Fibroblast of skin of right quadriceps (primary cell): ENCODE measurements around the gene INO80D.
"Not testable (repeated sequence)": the region's sequence is repeated elsewhere in the genome, so short reads cannot be mapped to it uniquely, and the experiment has no call there.

Source experiments
- DNase-seq: peaks from one replicate; pipeline ENCODE4 v3.0.0-alpha.2; 2013

Gene INO80D

DNA sequence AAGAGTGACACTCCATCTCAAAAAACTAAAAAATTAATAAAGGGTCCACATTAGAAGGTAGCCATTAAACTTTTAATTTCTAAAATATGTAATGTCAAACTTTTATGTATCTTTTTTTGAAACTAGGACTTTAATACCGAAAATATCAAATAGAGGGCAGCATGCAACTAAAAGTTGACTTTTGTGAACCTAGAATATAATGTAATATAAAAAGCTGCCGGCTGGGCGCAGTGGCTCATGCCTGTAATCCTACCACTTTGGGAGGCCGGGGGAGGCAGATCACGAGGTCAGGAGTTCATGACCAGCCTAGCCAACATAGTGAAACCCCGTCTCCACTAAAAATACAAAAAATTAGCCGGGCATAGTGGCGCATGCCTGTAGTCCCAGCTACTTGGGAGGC, 62.8 kb downstream of the INO80D start:
- no peak for DNase-seq

DNA sequence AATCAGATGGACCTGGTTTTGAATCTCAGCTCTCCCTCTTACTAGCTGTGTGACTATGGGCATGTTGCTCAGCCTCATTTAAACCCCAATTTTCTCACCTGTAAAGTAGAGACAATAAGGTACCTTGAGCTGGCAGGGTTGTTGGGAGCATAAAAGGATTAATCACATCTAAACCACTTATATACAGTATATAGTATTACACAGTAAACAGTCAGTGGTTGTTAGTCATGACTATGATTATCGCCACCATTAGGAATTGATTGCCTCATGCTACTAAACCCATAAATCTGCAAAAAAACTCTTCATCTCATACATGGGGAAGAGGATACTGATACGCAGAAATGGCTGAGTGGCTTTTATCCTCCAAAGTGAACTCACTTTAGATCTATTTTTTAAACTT, 65.8 kb downstream of the INO80D start:
- DNase-seq, result no peak

DNA sequence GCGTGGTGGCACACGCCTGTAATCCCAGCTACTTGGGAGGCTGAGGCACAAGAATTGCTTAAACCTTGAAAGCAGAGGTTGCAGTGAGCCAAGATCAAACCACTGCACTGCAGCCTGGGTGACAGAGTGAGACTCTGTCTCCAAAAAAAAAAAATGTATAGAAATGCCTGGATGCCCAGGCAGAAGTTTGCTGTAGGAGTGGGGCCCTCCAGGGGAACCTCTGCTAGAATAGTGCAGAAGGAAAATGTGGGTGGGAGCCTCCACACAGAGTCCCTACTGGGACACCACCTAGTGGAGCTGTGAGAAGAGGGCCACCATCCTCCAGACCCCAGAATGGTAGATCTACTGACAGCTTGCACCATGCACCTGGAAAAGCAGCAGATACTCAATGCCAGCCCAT, 70.2 kb downstream of the INO80D start:
- not testable (repeated sequence) for DNase-seq

DNA sequence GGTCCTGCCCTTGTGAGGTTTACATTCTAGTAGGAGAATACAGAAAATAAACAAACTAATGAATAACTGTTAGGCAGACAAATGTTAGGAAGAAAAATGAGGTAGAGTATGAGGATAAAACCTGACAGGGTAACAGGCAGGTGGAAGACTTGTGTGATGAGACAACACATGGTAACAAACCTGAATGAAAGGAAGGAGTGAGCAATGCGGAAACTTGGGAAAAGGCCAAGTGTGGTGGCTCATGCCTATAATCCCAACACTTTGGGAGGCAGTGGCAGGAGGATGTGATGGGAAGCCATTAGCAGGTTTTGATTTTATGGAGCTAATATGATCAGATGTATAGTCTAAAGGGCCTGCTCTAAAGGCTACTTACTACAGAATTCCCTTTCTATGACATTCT, 74.2 kb downstream of the INO80D start:
- no peak for DNase-seq

DNA sequence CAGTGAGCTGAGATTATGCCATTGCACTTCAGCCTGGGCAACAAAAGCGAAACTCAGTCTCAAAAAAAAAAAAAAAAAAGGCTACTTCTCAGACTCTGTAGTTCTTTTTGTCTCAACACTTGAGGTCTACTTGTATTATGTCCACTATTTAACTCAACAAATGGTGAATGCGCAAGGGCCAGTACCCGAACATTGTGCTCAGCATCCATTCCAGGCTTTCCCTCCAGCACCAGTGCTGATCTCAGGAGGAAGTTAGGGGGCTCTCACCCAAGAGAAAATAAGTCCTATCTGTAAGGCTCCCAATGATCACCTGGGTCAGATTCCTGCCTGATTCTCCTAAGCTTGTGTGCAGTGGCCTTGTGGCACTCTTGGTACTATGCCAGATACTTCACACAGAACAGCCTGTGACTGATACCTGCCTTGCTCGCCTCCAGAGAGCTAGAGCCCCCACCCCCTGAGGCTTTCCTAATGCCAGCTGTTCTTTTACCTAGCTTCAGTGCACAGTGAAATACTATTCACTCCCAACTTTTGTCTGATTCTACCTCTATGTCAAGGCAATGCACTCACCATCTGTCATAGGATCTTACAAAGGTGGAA, 74.9 kb downstream of the INO80D start:
- DNase-seq, result no peak

DNA sequence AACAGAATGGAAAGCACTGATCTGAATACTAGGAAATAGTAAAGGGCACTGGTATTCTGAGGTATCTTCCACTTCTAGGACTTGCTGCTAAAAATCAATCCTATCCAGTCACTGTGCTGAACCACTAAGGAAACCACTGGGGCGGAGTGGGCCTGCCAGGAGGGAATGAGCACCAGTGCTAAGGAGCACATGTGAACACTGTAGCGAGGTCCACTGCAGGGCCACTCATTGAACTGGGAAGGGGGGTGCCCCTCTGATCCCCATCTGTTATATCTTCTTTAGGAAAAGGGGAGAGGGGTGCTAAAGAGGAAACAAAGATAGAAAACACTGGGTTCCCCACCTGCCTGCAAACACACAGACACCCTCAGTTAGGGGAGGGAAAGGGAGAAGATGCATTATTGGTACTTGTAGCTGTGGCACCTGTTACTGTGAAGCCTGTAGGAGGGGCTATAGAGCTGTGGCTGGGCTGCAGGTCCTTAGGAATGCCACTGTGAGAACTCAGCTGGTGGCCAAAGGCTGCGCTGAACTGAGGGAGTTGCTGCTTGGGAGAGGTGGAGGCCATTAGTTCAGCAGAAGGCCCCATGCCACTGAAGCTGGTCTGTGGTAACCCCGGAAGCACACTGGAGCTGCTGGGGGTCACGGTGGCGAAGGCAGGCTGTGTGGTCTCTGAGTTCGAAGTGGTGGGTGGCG, 81.8 kb downstream of the INO80D start:
- DNase-seq, result no peak

DNA sequence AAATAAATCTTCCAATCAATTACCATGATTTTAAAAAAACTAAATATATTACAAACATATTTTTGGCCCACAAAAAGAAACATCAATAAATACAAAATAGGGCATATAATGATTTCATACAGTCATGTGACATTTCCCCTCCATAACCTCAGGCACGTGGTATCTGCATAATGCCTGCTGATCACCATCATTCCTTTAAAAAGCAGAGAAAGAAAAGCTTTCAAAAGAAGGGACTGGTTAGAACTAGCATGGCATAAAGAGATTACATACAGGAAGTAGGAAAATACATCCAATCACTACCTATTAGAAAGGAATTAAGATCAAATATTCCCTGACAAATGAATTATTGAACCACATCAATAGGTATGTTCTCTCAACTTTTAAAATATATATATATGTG, 83.5 kb downstream of the INO80D start:
- no peak for DNase-seq

DNA sequence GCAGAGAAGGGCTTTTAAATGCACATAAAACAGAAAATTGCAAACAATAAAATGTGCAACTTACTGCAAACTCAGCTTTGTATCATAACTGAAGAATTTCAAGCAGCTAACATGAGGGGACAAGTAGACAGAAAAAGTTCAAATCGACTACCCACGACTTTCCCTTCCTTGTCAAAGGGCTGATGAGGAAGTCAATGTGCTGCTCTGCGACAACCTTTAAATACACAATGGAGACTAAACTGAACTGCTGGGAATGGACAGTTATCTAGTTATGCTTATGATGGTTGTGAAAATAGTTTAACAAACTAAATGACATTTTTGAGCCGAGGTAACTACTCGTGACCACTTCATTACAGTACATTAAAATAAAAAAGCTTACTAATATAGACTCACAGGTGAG, 84.1 kb downstream of the INO80D start:
- peak; percentile 10 for DNase-seq

DNA sequence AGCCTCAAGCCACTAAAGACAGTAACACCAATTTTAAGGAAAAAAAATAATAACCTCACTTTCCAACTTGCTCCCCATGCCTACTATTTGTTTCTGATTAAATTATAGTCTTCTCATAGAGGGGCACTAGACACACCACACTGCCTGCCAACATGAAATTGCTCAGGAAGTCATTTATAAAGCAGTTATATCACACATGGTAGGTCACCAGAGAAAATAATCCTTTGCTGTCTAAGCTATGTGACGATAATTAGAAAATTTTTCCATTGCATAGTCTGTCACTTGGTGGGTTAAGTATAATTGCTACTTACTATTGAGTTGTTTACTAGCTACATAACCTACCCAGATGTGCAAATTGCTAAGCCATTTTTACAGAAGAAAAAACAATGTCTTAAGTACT, 85.2 kb downstream of the INO80D start:
- DNase-seq, result no peak

DNA sequence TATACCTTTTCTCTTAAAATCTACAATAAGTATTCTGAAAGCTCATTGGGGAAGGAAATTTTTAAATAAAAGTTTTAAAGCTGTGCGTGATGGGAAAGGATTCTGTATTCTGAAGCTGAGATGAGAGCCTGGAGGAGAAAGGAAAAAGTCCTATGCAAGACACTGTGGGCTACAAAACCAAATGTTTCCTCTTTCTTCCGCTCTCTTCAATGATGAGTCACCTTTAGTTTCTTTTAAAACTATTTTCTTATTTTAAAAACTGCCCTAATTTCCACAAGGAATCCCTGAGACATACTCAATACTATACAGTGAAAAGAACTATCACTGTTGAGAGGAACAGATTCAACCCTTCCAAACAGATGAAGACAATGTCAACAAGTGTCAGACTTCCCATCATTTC, 87.4 kb downstream of the INO80D start:
- no peak for DNase-seq

DNA sequence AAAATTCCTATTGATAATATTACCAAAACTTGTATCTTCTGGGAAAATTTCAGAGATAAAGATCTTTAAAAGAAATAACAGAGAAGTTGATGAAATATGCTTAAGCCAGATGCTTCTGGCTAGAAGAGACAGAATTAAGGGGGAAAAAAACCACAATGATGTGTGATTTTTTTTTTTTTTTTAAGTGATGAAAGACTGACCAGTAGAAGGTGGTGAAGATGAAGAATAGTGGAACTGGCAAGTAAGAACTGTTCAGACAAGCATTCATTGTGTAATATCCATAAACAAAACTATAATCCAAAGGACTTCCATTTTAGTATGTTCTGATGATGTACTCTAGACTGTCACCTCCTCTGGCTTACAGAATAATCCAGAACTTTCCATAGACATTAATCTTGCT, 89.8 kb downstream of the INO80D start:
- no peak for DNase-seq

DNA sequence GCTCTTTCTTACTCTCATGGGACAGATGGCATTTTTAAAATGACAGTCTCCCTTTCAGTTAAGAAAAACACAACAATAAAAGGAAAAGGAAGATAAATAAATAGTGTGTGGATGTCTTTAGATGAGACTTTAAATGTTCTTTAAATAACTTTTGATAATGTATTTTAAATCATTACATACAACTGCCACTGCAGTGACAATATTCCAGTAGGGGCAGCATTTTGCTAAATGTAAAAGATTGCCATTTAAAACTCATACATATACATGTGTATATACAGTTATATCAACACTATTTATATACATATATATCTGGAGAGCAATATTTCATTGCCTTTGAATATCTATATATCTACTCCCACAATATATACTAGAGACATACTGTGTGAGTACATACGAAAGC, 90.7 kb downstream of the INO80D start:
- no peak for DNase-seq

DNA sequence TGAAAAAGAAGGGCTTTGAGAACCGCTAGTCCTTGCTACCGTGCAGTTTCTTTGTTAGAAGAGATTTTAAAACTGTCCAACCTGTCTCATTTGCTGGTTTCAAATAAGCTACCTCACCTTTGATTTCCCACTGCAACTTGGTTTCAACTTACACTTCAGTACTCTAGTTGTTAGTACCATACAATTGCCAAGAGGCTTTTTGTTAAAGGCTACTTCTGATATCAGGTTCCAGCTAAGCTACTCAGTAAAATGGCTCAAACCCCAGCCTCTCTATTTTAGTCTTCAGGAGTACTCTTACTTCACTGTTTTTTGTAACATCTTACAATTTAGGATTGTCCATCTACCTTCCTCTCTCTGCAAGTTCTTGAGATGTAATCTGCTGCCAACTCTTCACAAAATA, 91.6 kb downstream of the INO80D start:
- DNase-seq, result no peak

DNA sequence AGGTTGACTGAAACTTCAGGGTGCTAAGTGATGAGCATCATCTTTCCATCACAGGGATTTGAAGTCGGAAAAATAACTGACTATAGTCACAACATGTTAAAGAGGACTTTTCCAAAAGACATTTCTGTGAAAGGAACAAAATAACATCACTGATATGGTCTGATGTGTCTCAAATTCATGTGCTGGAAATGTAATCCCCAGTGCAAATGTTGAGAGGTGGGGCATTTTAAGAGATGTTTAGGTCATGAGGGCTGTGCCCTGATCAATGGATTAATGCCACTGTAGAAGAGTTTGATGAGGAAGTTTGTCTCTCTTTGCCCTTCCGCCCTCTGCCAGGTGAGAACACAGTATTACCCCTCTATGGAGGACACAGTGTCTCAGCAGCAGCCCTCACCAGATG, 95.9 kb downstream of the INO80D start:
- DNase-seq, result no peak

DNA sequence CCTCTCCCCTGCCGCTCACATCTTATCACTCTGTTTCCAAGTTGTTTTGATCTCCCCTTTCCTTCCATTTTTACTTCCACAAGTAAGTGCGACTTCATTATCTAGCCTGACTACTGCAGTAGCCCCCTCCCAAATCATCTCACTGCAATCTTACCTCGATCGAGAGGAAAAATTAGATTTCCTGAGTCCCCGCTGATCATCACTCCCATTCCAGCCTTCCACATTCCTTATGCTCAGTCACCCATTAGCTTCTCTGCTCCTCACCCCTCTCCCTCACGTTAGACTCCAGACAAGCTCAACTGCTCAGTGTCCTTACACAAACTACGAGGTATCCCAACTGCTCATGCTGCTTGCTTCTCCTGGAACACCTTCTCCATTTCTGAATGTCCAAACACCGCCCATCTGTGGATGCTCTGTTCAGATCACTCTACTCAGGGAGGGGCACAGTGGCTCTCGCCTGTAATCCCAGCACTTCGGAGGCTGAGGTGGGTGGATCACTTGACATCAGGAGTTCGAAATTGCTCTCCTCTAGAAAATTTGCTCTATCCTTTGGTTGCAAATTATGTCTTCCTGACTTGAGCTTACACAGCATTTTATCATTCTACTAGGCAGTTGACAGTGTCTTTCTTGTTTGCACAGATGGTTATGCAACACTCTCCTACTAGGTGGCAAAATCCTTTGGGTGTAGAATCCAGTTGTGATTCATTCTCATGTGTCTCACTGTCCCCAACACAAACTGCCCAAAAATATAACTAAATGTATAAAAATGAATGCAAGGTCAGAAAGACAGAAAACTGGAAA, 96.5 kb downstream of the INO80D start:
- DNase-seq, result peak; percentile 7

DNA sequence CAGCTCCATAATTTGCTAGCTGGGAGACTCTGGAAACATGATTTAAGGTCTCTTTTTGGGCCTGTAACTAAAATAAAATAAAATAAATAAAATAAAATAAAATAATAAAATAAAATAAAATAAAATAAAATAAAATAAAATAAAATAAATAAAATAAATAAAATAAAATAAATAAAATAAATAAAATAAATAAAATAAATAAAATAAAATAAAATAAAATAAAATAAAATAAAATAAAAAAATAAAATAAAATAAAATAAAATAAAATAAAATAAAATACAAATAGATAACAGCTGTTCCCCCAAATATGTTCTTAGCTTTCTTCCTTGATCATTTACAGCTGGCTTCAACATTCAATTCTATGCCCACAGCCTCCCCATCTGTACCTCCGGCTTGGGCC, 97.3 kb downstream of the INO80D start:
- not testable (repeated sequence) for DNase-seq

DNA sequence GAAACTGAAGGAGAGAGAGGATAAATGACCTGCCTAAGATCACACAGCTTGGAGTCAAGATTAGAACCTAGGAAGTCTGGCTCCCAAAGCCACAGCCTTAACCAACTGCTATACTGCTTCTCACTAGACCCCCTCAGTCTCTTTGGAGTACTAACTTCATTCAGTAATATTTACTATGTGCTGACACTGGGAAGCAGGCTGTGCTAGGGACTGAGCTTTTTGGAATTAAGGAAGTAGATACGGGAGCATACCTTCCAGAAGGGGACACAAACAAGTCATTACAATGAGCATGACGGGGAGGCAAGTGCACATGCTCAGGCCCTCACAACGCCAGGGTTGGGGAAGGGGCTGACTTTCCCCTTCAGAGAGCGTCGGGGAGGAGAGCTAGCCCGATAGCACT, 97.7 kb downstream of the INO80D start:
- DNase-seq, result no peak

DNA sequence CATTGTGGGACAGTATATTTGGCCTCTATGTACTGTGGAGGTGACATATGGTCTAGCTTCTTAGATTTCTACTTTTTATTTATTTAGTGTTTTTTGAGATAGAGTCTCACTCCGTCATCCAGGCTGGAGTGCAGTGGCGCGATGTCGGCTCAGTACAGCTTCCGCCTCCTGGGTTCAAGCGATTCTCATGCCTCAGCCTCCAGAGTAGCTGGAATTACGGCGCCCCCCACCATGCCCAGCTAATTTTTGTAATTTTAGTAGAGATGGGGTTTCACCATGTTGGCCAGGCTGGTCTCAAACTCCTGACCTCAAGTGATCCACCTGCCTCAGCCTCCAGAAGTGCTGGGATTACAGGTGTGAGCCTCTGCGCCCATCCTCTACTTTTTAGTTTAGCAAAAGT, 99.6 kb downstream of the INO80D start:
- not testable (repeated sequence) for DNase-seq

DNA sequence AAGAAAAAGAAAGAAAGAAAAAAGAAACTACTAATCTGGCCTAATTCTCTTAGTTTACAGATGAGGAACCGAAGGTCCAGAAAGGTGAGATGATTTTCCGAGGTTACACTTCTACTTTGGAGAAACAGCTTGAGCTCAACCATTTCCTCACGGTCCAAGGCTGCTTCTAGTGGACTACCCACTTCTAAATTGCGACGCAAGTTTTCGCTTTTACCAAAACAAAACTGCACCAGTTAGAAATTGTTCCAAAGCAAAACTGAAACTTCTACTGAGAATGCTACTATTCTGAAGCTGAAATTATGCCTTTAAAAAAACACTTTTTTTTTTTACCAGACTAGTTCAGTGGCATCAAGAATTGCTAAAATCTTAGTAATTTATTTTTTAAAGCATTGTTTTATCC, 101.6 kb downstream of the INO80D start:
- DNase-seq, result no peak

DNA sequence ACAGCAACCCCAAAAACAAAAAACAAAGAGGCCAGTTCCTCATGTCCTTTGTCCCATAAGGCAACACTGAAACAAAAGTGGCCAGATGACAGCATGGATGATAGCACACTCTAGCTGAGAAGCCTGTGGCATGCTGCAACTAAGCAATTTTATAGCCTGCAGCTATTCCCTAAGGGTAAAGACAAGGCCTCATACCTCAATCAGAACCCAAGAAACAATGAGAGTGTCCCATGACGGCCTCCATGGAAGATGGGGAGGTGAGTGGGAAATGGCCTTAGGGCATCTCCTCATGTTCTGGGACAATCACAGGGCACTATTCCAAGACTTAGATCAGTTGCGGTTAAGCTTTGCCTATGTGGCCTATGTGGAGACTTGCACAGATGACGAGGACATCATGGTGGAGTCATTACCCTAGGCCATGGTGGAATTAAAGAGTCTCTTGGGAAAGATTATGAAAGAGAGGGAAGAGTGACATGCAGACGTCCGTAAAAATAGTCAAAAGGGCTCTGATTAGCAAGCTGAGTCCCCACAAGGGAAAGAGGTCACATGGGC, 103.1 kb downstream of the INO80D start:
- no peak for DNase-seq

DNA sequence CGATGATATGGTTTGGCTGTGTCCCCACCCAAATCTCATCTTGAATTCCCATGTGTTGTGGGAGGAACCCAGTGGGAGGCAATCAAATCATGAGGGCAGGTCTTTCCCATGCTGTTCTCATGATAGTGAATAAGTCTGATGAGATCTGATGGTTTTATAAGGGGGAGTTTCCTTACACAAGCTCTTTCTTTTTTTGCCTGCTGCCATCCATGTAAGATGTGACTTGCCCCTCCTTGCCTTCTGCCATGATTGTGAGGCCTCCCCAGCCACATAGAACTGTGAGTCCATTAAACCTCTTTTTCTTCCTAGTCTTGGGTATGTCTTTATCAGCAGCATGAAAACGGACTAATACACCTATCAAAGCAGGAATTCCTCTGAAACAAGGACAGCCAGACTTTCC, 107.2 kb downstream of the INO80D start:
- DNase-seq, result not testable (repeated sequence)

DNA sequence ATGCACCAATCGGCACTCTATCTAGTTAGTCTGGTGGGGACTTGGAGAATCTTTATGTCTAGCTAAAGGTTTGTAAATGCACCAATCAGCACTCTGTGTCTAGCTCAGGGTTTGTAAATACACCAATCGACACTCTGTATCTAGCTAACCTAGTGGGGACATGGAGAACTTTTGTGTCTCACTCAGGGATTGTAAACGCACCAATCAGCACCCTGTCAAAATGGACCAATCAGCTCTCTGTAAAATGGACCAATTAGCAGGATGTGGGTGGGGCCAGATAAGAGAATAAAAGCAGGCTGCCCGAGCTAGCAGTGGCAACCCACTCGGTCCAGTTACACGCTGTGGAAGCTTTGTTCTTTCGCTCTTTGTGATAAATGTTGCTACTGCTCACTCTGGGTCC, 108.3 kb downstream of the INO80D start:
- not testable (repeated sequence) for DNase-seq

DNA sequence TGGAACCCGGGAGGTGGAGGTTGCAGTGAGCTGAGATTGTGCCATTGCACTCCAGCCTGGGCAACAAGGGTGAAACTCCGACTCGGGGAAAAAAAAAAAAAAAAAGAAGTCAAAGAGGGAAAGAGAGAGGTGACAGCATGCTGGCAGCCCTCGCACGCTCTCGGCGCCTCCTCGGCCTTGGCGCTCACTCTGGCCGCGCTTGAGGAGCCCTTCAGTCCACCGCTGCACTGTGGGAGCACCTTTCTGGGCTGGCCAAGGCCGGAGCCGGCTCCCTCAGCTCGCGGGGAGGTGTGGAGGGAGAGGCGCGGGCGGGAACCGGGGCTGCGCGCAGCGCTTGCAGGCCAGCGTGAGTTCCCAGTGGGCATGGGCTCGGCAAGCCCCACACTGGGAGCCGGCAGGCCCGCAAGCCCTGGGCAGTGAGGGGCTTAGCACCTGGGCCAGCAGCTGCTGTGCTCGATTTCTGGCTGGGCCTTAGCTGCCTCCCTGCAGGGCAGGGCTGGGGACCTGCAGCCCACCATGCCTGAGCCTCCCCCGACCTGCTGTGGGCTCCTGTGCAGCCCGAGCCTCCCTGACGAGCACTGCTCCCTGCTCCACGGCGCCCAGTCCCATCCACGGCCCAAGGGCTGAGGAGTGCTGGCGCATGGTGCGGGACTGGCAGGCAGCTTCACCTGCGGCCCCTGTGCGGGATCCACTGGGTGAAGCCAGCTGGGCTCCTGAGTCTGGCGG, 108.9 kb downstream of the INO80D start:
- DNase-seq, result not testable (repeated sequence)
